GM23248 (cell line): Measurements from ENCODE around the gene PRR5L.

Experiments used
- EZH2 ChIP-seq: fragments of 200-600 bp; sonication (generic); IDR thresholded peaks from 2 replicates; pipeline ENCODE4 v1.6.1; 2018; ENCODE audit warnings: antibody characterized with exemption, mild to moderate bottlenecking; ENCODE audit not compliant: insufficient read depth, poor library complexity, severe bottlenecking
- EZH2phosphoT487 ChIP-seq: fragments of 200-600 bp; sonication (generic); IDR thresholded peaks from 2 replicates; pipeline ENCODE4 v1.6.1; 2018; ENCODE audit warnings: antibody characterized with exemption, moderate library complexity, mild to moderate bottlenecking, low read depth; ENCODE audit not compliant: insufficient read depth

GRCh38 chr11:36258730-36259360 lies 37.2 kb upstream of the PRR5L start:
- TF ChIP-seq EZH2phosphoT487 (no peak), EZH2 (no peak)
